GM19397 (cell line): ENCODE data around the gene CAGE1.
"Not testable (repeated sequence)": the region's sequence is repeated elsewhere in the genome, so short reads cannot be mapped to it uniquely, and the experiment has no call there.

Experiments
- ATAC-seq: cut with Tn5 transposase; IDR thresholded peaks from one replicate; pipeline ENCODE4 v1.9.1; 2021; ENCODE audit warnings: mild to moderate bottlenecking, moderate library complexity; ENCODE audit not compliant: unreplicated experiment

The CAGE1 gene

GRCh38 chr6:7341271-7341670, 48.3 kb downstream of the CAGE1 start:
- no peak for ATAC-seq

GRCh38 chr6:7339007-7339732, 50.4 kb downstream of the CAGE1 start:
- not testable (repeated sequence) for ATAC-seq

GRCh38 chr6:7338031-7338430, 51.5 kb downstream of the CAGE1 start:
- ATAC-seq, result no peak

DNA sequence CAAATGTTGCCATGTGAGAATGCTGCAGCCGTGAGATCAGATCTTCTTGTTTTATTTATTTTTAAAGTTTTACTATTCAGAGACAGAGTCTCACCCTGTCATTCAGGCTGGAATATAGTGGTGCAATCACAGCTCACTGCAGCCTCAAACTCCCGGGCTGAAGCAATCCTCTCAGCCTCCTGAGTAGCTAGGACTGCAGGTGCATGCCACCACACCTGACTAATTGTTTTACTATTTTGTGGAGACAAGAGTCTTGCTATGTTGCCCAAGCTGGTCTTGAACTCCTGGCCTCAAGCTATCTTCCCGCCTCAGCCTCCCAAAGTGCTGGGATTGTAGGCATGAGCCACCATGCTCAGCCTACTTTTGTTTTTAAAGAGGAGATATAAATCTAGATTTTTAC, 54.0 kb downstream of the CAGE1 start:
- ATAC-seq, result no peak

DNA sequence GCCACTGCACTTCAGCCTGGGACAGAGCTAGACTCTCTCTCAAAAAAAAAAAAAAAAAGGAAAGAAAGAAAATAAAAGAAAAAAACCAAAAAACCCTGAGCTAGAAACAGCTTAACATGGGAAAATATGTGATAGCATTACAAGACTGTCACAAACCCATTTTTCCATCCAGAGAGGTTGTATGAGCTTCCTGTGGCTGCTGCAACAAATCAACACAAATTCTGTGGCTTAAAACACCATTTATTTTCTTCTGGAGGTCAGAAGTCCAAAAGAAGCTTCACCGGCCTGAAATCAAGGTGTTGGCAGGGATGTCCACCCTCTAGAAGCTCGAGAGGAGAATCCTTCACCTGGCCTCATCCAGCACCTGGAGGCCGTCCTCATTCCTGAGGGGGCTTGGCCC, 54.9 kb downstream of the CAGE1 start:
- no peak for ATAC-seq

DNA sequence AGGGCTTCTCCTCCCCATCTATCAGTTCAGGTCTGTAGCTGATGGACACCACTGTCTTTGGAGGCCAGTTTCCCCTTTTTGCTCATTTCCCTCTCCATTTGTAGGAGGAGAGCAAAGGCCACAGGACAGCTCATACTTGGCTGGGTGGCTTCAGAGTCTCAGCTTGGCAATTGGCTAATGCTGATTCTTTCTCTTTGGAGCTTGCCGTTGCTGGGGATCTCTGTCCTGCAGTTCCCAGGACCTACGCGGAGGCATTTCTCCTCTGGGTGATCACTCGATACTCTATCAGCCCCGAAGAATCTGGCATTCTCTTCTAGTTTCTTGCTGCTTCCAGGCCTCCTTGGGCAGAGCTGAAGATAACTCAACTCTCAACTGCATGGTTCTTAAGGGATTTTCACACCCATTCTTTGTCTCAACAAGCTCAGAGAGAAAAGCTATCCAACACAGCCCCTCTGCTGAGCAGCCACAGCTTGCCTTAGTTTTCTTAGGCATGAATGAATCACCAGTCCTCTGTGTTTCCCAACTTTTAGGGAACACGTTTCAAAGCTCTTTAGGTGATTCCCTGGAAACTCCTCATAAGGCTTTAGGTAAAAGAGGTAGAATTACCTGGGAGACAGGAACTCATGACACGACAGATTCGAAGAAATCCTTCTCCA, 57.3 kb downstream of the CAGE1 start:
- ATAC-seq, result no peak

DNA sequence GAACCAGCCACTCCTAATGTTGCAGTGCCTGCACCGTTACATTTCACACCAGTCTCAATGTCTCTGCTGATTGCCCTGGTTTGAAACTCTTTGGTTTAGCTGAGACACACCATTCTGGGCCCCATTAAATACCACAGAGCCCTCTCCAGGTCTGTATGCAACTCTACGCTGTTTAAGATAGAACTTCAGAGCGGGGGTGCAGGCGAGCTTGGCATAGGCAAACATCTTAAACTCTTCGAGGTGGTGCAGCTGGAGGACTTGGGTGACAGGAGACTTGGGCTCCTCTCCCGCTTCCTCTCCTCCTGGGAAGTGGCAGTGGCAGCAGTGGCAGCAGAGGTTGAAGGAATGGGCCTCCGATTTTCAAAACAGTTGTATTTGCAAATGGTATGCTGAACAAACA, 58.1 kb downstream of the CAGE1 start:
- ATAC-seq, result no peak

- ATAC-seq, result no peak
Observed at GRCh38 chr6:7328243-7328642, 61.3 kb downstream of the CAGE1 start.

GRCh38 chr6:7325750-7326149, 63.8 kb downstream of the CAGE1 start:
- ATAC-seq, result no peak

DNA sequence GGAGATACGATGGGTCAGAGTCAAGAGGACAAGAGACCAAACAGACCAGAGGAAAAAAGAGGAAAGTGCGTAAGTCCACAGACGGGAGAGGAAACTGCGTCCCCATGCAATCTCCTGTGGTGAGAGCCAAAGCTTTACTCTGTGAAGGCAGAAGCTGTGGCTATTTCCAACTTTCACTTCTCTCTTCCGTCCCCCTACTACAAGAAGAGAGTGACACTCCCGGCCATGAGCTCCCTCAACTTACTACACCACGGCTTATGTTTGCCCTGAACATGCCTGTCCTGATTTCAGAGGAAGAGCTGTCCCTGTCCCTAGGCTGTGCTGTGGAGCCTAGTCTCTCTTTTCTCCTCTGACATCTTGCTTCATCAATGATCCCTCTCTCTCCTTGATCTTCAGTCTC, 65.0 kb downstream of the CAGE1 start:
- ATAC-seq, result no peak

DNA sequence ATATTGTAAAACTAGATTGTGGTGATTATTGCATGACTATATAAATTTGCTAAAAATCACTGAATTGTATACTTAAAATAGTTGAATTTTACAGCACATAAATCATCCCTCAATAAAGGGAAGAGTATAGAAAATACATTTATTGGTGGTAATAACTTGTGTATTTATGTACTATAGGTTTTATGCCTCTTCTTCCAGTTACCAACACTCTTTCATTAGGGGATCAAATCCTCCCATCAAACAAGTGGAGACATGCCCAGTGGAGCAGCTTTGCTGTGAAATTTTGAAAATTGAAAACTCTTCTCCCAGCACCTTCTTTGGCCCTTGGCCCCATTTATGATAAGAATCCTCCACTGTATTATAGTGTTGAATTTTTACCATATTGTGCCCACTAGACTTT, 66.5 kb downstream of the CAGE1 start:
- ATAC-seq, result no peak

DNA sequence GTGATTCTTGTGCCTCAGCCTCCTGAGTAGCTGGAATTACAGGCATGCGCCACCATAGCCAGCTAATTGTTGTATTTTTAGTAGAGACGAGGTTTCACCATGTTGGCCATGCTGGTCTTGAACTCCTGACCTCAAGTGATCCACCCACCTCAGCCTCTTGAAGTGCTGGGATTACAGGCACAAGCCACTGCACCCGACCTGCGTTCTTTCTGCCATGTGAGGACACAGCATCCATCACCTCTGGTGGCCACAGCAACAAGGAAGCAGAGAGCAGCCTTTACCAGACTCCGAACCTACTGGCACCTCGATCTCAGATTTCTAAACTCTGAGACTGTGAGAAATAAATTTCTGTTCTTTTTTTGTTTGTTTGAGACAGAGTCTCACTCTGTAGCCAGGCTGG, 67.7 kb downstream of the CAGE1 start:
- not testable (repeated sequence) for ATAC-seq

DNA sequence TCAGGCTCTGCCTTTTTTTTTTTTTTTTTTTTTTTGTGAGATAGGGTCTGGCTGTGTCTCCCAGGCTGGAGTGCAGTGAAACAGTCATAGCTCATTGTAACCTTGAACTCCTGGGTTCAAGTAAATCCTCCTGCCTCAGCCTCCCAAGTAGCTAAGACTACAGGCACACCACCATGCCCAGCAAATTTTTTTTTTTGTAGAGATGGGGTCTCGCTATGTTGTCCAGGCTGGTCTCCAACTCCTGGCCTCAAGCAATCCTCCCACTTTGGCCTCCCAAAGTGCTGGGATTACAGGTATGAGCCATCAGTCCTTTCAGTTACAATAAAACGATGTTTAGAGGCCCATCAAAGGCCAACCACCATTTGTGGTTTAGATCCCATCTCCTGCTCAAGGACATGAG, 70.1 kb downstream of the CAGE1 start:
- ATAC-seq, result not testable (repeated sequence)

- ATAC-seq, result no peak
Observed at GRCh38 chr6:7317538-7317937, 72.0 kb downstream of the CAGE1 start.

GRCh38 chr6:7316658-7317533, 72.6 kb downstream of the CAGE1 start:
- no peak for ATAC-seq

- ATAC-seq, result no peak
Observed at GRCh38 chr6:7315948-7316365, 73.6 kb downstream of the CAGE1 start.

GRCh38 chr6:7315087-7315947, 74.2 kb downstream of the CAGE1 start:
- not testable (repeated sequence) for ATAC-seq

DNA sequence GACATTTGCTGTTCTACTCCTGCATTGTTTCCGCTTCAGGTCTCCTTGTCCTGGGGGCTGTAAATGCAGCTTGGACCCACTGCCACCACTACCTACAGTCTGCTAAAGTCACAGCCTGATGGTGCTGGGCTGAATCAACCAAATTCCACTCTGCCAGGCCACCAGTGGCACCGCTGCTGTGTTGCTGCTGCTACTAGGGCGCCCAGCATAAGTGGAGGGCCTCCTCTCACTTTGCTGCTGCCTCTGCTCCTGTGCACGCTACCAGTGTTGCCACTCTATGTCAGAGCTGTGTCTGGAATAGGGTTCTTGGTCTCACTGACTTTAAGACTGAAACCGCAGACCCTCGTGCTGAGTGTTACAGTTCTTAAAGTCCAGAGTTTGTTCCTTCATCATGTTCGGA, 75.1 kb downstream of the CAGE1 start:
- no peak for ATAC-seq

GRCh38 chr6:7313505-7314165, 75.9 kb downstream of the CAGE1 start:
- no peak for ATAC-seq
